Measurements from ENCODE around the gene RAB43.

RAB43 gene

DNA sequence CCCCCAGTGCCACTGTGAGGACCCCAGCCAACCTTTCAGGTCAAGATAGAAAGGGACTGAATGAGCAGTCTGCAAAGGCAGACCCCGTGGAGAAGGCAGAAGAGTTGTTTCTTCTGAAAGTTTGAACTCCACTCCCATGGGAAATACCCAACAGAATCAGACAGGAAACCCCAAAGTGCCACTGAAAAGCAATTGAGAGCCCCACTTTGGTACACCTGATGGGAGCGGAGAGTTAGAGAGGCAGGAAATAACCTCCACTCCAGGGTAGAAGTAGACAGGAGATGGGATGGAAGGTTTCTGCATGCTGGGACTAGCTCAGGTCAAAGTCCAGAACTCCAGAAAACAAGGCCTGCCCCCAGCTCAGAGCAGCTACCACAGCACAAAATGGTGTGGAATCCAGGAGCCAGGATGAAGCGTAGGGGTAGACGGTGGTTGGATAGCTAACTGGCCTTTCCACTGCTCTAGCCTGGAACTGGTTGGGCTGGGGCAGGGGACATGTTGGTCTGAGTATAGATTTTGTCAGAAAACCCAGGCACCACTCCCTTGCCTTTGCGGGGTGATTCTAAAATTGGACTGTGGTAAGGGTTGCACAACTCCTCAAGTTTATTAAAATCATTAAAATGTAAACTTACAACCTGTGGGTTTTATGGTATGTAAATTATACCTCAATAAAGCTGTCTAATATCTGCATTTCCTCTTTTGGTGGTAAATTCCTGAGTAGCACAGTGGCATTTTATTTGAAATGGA is 1.9 kb upstream of the RAB43 start:
- TF ChIP-seq, protein P1, sequence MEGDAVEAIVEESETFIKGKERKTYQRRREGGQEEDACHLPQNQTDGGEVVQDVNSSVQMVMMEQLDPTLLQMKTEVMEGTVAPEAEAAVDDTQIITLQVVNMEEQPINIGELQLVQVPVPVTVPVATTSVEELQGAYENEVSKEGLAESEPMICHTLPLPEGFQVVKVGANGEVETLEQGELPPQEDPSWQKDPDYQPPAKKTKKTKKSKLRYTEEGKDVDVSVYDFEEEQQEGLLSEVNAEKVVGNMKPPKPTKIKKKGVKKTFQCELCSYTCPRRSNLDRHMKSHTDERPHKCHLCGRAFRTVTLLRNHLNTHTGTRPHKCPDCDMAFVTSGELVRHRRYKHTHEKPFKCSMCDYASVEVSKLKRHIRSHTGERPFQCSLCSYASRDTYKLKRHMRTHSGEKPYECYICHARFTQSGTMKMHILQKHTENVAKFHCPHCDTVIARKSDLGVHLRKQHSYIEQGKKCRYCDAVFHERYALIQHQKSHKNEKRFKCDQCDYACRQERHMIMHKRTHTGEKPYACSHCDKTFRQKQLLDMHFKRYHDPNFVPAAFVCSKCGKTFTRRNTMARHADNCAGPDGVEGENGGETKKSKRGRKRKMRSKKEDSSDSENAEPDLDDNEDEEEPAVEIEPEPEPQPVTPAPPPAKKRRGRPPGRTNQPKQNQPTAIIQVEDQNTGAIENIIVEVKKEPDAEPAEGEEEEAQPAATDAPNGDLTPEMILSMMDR (IDR thresholded peaks at IDR 0.05) = no peak

DNA sequence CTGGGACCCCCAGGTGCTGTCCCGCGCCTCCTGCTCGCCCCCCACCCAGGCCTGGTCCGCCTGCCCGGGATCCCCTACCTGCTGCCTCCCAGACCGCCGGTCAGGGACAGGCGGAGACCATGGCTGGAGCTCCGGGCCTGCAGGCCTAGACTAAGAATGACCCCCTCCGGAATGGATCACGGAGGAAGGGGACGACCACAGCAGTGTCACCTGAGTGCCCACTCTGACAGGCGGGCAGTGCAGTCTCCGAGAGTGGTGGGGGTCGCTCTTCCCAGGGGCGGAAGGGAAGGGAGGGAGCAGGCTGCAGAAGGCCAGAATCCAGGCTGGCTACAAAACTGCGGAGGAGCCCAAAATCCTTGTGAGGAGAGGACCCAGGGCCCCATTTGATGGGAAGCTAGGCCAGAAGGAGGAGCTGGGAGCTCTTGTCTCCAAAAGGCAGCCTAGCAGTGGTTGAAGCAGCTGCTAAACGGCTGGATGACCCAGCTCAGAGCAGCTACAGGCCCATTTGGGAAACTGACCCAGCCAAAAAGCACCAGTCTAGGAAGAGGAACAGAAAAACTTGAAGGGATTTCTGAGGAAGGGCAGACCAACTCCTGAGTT is 908 bp upstream of the RAB43 start:
- TF ChIP-seq, protein P1 (IDR thresholded peaks at IDR 0.05) = no peak

DNA sequence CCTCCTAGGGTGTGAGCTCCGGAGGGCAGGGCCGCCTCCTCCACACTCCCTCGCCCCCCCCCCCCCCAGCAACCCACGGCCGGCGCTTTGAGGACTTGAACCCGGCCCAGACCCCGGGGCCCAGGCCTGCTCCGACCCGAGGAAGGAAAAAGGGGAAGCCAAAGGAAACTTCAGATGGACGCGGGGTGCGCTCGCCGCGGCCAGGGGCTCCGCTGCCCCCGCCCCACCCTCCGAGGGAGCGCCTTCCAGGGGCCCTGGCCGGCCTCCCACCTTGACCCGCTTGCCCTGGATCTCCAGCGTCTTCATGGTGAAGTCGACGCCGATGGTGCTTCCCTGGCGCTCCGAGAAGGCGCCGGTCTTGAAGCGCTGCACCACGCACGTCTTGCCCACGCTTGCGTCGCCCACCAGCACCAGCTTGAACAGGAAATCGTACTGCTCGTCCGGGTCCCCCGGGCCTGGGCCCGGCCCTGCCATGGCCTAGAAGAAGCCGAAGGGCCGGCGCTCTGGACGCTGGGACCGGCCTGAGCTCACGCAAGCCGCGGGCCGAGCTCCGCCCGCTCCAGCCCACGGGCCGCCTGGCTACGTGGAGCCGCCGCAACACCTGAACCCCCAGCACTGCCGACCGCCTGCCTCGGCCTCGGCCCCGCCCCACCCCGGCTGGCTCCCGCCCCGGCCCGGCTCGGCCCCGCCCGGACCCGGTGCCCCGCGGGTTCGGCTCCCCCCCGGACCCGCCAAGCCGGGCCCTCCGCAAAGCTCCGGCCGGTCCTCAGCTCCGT is 400 bp downstream of the RAB43 start:
- TF ChIP-seq, protein P1 (IDR thresholded peaks at IDR 0.05) = no peak

DNA sequence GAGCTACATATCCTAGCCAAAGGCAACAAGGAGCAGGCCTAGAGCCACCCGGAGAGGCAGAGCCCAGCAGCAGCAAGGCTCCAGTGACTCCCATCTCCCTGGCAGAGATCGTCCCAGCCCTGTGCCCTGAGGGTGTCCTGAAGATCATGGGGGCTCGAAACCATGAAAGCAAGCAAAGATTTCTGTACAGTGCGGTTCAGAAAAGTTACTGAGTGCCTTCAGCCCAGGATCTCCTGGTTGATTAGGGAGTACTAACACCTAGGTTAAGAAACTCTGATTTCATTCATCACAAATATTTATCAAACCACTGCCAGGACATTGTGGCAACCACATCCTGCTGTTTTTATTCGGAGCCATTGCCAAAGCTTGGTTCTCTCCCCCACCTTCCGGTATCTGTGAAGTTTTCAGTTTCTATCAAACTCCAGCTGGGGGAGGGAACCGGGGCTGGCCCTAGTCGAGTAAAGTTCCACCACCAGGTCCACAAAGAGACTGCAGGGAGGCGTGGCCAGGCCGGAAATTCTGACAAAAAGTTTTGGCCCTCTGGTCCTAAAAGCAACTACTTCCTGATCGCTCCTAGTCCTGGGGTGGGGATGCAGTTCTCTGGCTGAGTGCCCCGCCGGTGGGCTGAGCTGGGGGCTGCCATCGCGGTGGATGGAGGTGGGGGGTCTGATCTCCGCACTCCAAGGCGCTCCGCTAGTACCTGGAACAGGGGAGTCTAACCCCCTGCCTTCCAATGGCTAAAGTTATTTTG is 1.2 kb downstream of the RAB43 start:
- TF ChIP-seq, protein P1 (IDR thresholded peaks at IDR 0.05) = no peak; the same call in 1 of the 2 replicates

DNA sequence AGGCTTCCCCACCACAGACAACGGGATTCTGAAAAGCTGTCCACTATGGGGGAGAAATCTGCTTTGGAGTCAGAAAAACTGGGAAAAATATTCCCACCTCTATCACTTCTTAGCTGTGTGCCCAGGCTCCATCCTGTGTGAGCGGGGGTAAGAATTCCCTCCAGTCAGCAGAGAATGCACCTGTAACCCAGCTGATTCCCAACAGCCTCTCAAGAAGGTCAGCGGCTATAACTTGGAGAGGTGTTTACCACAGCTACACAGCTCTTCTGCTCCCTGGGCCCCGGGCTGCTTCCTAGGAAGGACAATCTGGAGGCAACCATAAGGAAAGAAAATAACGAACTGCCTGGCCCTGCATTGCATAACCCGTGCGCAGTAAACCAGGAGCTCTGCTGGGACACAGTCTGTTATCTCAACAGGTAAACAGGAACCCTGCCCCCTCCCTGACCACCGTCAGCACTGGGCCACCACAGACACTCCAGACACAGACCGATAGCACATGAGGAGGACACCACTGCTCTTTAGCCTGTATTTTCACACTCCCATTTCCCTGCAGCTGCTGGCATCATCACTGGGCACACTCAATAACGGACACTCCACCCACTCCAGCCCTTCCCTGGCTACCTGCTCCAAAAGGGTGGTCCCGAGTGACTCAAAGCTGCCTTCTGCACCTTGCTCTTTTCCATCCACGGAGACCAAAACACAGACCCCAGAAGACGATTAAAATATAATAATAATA is 2.1 kb downstream of the RAB43 start:
- TF ChIP-seq, protein P1 (IDR thresholded peaks at IDR 0.05) = no peak

DNA sequence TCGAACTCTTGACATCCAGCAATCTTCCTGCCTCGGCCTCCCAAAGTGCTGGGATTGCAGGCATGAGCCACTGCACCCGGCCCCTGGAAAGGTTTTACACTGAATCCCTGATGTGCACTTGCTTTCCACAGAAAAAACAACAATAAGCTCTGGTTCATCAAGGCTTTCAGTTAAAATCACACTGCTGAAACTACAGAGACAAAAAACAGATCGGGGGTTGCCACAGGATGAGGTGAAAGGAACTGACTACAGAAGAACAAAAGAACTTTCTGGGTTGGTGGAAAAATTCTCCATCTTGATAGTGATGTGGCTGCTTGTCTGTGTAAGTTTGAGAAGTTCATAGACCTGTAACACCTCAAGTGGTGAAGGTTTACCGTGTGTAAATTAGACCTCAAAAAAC is 2.9 kb downstream of the RAB43 start:
- TF ChIP-seq, protein P1 (IDR thresholded peaks at IDR 0.05) = no peak

Measured in LNCAP (cell line).